Adrenal gland (tissue), 5 donors: ENCODE results near the gene SERPIND1.

Experiments
- POLR2A ChIP-seq, 2 donors: fragments of 450-650 bp; IDR thresholded peaks; one replicate each; pipeline ENCODE4 v1.6.1; 2017; ENCODE audit warnings: antibody characterized with exemption in 2 of 2, mild to moderate bottlenecking in 2 of 2, moderate library complexity in 1 of 2
- TF ChIP-seq, protein P1 (sequence below), 6 experiments: fragments of 450-650 bp in 4 of 6; fragments of 200-600 bp in 2 of 6; sonication (generic) in 1 of 6; IDR thresholded peaks; 1 replicate in 5 of 6; 2 replicates in 1 of 6; pipeline versions ENCODE4 v1.5.1 to v1.8.0; 2016 to 2021; ENCODE audit warnings: antibody characterized with exemption in 6 of 6, mild to moderate bottlenecking in 2 of 6, moderate library complexity in 1 of 6
- donor health status: DM: no; HTN: no; CAD: no.

DNA sequence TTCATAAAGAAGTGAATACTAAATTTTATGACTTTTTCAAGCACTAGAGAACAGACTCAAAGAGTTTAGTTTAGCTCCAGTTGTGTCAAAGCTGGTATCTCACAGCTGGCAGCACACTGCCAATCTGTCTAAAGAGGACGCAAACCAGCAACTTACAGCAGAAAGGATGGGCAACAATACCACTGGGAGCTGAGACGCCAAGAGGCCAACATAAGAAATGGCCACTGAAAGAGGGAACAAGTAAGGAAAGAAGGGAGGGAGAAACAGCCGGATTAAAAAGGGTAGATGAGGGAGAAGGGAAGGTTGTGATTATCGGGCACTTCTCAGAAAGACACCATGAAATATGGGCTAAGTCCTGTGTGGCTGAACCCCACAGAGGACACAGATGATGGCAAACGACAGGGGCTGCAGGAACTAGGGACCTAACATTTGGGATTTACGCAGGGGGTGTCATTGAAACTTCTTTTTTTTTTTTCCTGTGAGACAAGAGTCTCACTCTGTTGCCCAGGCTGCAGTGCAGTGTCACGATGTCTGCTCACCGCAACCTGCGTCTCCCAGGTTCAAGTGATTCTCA, 41.7 kb downstream of the SERPIND1 start:
- TF ChIP-seq, protein P1, sequence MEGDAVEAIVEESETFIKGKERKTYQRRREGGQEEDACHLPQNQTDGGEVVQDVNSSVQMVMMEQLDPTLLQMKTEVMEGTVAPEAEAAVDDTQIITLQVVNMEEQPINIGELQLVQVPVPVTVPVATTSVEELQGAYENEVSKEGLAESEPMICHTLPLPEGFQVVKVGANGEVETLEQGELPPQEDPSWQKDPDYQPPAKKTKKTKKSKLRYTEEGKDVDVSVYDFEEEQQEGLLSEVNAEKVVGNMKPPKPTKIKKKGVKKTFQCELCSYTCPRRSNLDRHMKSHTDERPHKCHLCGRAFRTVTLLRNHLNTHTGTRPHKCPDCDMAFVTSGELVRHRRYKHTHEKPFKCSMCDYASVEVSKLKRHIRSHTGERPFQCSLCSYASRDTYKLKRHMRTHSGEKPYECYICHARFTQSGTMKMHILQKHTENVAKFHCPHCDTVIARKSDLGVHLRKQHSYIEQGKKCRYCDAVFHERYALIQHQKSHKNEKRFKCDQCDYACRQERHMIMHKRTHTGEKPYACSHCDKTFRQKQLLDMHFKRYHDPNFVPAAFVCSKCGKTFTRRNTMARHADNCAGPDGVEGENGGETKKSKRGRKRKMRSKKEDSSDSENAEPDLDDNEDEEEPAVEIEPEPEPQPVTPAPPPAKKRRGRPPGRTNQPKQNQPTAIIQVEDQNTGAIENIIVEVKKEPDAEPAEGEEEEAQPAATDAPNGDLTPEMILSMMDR (IDR thresholded peaks at IDR 0.05) = no peak
- no peak for TF ChIP-seq POLR2A (IDR thresholded peaks at IDR 0.05)
